ENCODE data around the gene ITCH. TPM values are rescaled to one million over a fixed set of nuclear protein-coding genes. Genes with fewer than 3 reads are reported as not detected.
"Not testable (repeated sequence)": the region's sequence is repeated elsewhere in the genome, so short reads cannot be mapped to it uniquely, and the experiment has no call there.

The ITCH gene
- 10 to 100 TPM; 32.0 to 52.4 (median 47.0) TPM for polyA plus RNA-seq (ENCODE audit: insufficient read length in 4 of 4)

- DNase-seq (ENCODE audit: low read depth in 4 of 4, low spot score in 3 of 4), result peak; percentile 86 to 90 (median 90)
These were observed at the start of gene ITCH for GRCh38 chr20:34363062-34363464. TSS of gene ITCH (plus strand) at chr20:34363273. CDS start at chr20:34393812, 30,539 bp downstream.

GRCh38 chr20:34315236-34315635 lies 47.8 kb upstream of the ITCH start:
- no peak for DNase-seq (ENCODE audit: low read depth in 4 of 4, low spot score in 3 of 4)

GRCh38 chr20:34316196-34316814 lies 46.8 kb upstream of the ITCH start:
- DNase-seq (ENCODE audit: low read depth in 4 of 4, low spot score in 3 of 4), result no peak

GRCh38 chr20:34318609-34319443 lies 44.2 kb upstream of the ITCH start:
- no peak for DNase-seq (ENCODE audit: low read depth in 4 of 4, low spot score in 3 of 4)

GRCh38 chr20:34320861-34321260 lies 42.2 kb upstream of the ITCH start:
- no peak for DNase-seq (ENCODE audit: low read depth in 4 of 4, low spot score in 3 of 4)

GRCh38 chr20:34322267-34323105 lies 40.6 kb upstream of the ITCH start:
- DNase-seq (ENCODE audit: low read depth in 4 of 4, low spot score in 3 of 4), result no peak

- DNase-seq (ENCODE audit: low read depth in 4 of 4, low spot score in 3 of 4), result no peak
These were observed 38.5 kb upstream of the ITCH start for GRCh38 chr20:34324541-34324940.

- not testable (repeated sequence) for DNase-seq (ENCODE audit: low read depth in 4 of 4, low spot score in 3 of 4)
These were observed 34.9 kb upstream of the ITCH start for GRCh38 chr20:34328207-34328606.

GRCh38 chr20:34328928-34329677 lies 34.0 kb upstream of the ITCH start:
- DNase-seq (ENCODE audit: low read depth in 4 of 4, low spot score in 3 of 4), result no peak

GRCh38 chr20:34330861-34331544 lies 32.1 kb upstream of the ITCH start:
- not testable (repeated sequence) for DNase-seq (ENCODE audit: low read depth in 4 of 4, low spot score in 3 of 4)

GRCh38 chr20:34331838-34332237 lies 31.2 kb upstream of the ITCH start:
- no peak for DNase-seq (ENCODE audit: low read depth in 4 of 4, low spot score in 3 of 4)

GRCh38 chr20:34332262-34332920 lies 30.7 kb upstream of the ITCH start:
- DNase-seq (ENCODE audit: low read depth in 4 of 4, low spot score in 3 of 4), result no peak

GRCh38 chr20:34333786-34334185 lies 29.3 kb upstream of the ITCH start:
- no peak for DNase-seq (ENCODE audit: low read depth in 4 of 4, low spot score in 3 of 4)

GRCh38 chr20:34334654-34335407 lies 28.2 kb upstream of the ITCH start:
- DNase-seq (ENCODE audit: low read depth in 4 of 4, low spot score in 3 of 4), result no peak

GRCh38 chr20:34337544-34337943 lies 25.5 kb upstream of the ITCH start:
- DNase-seq (ENCODE audit: low read depth in 4 of 4, low spot score in 3 of 4), result no peak

GRCh38 chr20:34337982-34338726 lies 24.9 kb upstream of the ITCH start:
- no peak for DNase-seq (ENCODE audit: low read depth in 4 of 4, low spot score in 3 of 4)

GRCh38 chr20:34340726-34341125 lies 22.3 kb upstream of the ITCH start:
- not testable (repeated sequence) for DNase-seq (ENCODE audit: low read depth in 4 of 4, low spot score in 3 of 4)

- not testable (repeated sequence) for DNase-seq (ENCODE audit: low read depth in 4 of 4, low spot score in 3 of 4)
These were observed 21.9 kb upstream of the ITCH start for GRCh38 chr20:34341199-34341598.
